Measurements from ENCODE around the gene EXOC2.
"Not testable (repeated sequence)": the region's sequence is repeated elsewhere in the genome, so short reads cannot be mapped to it uniquely, and the experiment has no call there.

The EXOC2 gene

DNA sequence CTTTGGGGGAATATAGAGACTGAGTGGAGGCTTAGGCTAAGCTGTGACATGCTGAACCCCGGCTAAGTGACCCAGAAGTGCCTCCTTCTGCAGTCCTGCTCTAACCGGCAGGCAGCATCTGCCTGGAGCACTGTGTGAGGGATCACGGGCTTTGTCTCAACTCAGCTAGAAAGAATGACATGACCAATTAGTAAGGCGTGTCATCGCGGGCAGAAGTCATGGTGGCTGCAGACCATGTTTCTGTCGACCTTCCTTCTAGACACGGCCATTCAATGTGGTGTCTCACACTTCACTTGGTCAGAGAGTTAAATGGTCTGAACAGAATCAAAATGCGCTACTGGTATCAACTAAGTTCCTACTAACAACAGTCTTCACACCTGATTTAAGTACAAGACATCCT, 71.0 kb downstream of the EXOC2 start:
- no peak for DNase-seq

DNA sequence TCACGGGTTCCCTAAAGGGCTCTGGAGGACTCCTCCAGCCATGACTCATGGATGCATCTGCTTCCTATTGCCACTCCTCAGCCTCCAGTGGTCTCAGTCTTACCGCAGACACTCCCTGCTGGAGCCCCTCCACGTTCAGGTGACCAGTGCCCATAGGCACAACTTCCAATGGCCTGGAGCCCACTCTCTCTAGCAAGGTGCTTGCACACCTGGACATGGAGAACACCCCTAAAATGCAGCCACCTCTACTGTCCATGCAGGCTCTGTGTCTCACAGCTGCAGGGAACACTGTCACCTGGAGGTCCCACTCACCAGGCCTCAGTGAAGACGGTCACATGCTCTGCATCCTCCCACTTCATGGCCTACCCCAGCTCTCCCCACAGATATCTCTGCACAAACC, 72.0 kb downstream of the EXOC2 start:
- DNase-seq: no peak

DNA sequence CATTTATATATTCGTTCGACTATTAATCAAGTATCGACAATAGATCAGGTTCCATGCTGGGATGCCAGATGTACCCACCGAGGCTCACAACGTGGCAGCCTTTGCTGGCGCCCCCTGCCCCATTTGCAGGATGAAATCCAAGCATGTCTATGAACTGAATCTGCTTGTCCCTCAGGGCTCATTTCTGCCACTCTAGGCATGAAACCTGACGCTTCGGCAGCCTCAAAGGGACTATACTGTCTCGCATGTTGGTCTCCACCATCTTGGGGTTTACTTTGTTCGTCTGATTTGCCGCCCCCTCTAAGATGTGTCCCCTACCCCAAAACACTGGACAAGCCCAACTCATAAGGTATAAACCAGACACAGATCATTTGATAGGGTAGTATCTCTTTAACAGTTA, 72.8 kb downstream of the EXOC2 start:
- no peak for DNase-seq

DNA sequence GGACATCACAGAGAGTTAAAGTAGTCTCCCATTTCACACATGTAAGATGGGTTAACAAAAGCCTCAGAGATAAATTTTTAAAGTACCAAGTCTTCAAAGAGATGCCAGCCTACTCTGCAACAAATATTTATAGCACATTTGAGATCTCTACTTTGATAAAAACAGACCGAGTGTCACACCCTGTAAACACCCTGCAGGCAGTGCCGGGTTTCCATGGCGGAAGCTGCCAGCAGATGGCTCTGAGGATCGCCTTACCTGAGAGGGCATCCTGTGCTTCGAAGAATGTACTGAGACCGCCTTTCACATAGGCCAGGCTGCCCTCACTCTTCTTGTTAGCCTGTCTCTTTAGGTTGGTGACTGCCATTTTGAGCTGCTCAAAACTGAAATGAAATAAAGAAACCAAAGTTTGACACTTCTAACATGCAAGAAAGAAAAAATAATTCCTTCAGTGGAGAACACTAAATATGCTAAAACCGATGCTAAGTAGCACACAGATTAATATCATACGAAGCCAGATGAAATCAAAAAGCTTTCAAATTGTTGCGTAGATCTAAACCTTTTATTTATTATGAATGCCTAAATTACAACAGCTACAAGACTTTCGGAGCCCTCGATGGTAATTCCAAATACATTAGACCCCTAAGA, 75.4 kb downstream of the EXOC2 start:
- DNase-seq: peak; percentile 5

DNA sequence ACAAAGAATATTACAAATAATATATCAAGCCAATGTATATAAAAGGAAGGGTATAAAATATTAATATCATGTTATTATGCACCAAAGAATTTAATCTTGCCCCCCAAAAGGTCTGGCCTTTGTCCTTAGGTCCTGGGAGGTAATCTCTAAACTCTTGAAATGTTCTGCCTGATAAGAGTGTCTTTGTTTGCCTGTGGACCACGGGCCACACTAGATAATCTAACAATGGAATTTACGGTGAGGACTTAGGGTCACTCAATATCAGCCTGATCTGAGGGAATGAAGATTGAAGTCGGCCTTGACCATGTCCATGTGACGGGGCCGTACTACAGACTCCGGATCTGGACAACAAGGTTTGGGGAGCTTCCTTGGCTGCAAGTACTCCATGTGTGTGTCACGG, 79.0 kb downstream of the EXOC2 start:
- DNase-seq: no peak

GRCh38 chr6:611928-612327, 81.0 kb downstream of the EXOC2 start:
- no peak for DNase-seq

- DNase-seq: no peak
Observed at GRCh38 chr6:610882-611281, 82.1 kb downstream of the EXOC2 start.

DNA sequence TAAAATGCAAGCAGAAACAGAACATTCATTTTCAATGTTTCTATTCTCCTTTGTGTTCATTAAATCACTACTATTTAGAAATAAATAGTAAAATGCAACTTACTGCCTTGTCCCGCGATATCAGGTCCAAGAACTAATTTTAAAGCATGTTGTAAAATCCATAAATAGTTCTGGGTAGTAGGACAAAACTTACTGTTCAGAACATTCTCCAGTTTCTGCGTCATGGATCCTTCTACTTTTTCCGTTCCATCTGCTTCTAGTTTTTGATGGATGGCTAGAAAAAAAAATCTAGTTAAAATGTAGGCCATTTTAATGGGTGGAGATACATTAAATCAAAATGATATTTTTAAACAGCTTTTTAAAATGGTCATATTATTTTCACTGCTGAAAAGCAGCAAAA, 83.0 kb downstream of the EXOC2 start:
- DNase-seq: no peak

DNA sequence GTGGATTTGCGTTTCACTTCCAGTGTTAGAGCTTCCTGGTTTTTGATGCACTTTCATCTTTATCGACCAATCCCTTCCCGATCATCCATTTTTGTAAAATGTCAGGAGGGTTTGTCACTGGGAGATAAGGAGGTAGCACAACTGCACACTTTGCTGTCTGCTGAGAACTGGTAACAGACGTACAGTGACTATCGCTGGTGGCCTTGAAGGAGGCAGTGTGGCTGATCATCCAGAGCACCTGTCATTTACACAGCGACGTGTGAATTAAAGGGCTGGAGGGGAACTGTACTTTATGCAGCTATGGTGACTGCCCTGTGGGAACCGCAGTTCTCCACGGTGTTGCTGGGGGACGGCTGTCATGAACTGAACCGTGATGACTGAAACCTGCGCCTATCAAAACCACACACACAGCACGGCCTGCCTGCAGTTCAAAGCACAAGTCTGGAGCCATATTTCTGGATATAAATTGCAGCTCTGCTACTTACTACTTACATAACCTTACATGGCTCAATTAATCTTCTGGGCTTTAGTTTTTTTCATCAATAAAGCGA, 86.0 kb downstream of the EXOC2 start:
- DNase-seq: no peak

DNA sequence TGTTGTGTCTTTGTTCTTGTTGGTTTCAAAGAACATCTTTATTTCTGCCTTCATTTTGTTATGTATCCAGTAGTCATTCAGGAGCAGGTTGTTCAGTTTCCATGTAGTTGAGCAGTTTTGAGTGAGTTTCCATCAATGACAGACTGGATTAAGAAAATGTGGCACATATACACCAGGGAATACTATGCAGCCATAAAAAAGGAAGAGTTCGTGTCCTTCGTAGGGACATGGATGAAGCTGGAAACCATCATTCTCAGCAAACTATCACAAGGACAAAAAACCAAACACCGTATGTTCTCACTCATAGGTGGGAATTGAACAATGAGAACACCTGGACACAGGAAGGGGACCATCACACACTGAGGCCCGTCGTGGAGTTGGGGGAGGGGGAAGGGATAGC, 87.0 kb downstream of the EXOC2 start:
- DNase-seq: not testable (repeated sequence)

GRCh38 chr6:604579-604978, 88.4 kb downstream of the EXOC2 start:
- DNase-seq: no peak

DNA sequence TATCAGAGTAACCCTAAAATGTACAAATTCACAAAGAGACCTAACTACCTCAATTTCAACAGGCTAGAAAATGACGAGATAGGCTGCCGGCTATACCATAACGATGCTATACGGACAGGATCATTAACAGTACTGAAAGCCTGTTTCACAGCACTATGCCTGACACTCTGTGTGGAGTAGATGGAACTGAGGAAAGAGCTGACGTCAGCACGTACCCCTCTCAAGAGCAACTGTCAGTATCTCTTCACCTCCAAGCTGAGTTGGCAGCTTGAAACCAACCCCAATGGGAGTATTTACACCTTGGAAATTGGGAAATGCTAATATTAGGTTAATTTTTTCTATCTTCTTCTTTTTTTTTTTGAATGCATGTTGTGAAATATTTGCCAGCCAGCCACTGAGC, 89.7 kb downstream of the EXOC2 start:
- no peak for DNase-seq

DNA sequence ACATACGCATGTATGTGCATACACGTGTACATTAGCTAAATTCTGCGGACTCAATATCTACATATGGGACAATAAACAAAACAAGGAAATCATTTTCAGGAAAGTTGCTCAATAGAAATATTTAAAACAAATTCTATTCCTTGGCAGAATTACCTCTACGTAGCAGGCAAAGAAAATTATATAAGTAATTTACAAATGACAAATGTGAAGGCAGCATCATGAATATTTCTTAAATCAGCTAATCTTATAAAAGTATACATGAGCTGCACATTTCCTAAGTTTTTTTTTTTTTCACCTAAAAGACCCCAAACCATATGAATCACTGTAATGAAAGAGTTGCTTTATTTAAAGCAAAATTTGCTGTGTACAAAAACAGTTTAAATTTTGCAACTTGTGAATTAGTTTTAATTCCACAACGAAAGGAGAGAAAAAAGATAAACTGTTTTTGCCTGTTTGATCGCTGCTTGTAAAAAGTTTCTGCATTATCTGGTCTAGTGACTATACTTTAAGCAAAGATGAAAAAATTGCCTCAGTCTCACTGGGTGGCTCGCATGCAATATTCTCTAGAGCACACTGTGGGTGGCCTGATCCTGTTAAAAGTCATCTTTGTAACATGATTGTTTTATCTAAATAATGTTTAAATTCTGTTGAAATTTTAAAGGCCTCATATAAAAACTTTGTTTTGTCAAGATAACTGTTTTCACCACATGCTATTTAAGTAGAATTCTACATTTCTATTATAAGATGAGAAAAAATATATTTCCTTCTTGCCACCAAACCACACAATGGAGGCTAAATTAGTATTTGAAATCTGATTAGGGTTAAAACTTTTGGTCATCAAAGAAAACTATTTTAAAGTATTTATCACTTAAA, 93.1 kb downstream of the EXOC2 start:
- no peak for DNase-seq

- DNase-seq: no peak
Observed at GRCh38 chr6:593907-594212, 99.1 kb downstream of the EXOC2 start.

- DNase-seq: peak; percentile 75
Observed at GRCh38 chr6:593139-593906, 99.6 kb downstream of the EXOC2 start.

- DNase-seq: no peak
Observed at GRCh38 chr6:589090-589489, 103.8 kb downstream of the EXOC2 start.

DNA sequence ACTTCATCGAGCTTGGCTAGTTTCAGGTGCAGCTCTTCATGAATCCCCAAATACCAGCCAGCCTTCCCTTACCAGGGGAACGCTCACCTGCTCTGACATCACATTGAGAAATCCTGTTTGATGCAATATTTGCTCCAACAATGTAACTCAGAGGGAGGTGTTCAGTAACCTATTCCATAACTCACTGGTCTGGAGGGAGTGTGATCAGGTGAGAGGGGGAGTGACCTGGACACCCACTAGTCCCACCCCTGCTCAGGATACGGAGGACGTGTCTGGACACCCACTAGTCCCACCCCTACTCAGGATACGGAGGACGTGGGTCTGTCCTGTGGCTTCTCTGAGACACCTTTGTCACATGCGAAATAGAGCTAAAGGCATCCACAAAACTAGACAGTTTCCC, 106.4 kb downstream of the EXOC2 start:
- DNase-seq: peak; percentile 6

DNA sequence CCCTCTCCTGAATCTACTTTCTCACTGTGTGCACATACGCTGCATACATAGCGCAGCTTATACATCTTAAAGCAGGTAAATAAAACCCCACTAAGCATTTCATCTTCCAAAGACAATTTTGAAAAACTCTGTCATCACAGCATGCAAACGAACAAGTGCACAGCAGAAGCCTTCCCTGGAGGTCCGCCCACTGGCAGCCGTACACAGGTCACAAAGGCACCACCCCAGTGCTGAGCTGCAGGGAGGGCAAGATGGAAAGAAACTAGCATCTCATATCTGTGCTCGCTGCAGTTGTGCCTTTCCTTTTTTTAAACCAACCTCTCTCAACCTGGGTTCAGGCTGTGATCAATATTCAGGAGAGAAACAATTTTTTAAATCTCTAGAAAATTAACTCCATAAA, 109.3 kb downstream of the EXOC2 start:
- no peak for DNase-seq

DNA sequence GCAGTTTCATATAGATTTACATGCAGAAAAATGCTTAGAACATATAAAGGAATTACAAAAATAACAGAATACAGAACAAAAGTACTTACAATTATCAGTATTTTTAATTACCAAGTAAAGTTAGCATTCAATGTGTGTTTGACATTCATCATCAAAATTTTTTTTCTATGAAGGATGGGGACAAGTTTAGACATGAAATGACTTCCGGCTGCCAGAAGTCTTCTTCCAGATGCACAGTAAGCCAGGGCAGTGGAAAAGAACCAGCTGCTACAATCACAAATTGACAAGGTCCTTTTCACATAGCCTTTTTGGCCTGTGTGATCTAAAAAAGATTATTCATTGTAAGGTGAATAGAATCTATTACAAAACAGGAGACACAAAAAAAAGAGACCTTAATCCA, 109.8 kb downstream of the EXOC2 start:
- DNase-seq: no peak

DNA sequence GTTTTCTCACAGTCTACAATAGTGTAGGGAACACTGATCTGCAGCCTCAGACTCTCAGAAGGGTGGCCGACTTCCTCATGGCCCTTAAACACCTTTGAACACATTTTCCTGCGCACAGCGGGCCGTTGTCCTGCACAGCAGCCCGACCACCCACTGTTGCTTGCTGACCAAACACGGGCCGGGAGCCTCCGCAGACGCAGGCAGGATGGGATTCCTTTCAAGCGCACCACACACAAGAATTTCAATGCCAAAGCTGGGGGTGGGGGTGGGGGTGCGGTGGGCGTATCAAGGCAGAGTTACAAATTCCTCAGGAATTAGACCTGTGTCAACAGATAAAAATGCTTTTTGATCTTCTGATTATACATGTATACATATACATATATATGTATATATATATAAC, 110.6 kb downstream of the EXOC2 start:
- no peak for DNase-seq

- peak; percentile 9 for DNase-seq
Observed at GRCh38 chr6:579339-579738, 113.6 kb downstream of the EXOC2 start.

- no peak for DNase-seq
Observed at GRCh38 chr6:572596-573265, 120.2 kb downstream of the EXOC2 start.

DNA sequence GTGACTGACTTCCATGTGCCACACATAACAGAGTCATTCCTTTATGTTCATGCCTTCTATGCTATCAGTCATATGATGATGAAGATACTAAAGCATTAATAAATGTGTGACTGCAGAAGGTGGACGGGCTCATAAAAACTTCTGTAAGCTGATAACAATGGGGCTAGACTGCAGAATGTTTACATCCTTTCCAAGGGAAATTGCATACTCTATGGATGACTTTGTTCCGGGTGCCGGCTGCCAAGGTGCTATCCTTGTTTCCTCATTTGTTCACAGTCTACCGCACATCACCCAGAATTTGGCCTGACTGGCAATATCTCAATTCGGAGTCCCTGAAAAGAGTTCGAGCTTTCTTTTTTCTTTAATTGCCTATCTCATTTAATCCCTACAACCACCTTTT, 121.0 kb downstream of the EXOC2 start:
- no peak for DNase-seq
